Neural progenitor cell (in vitro differentiated cells): Measurements from ENCODE around the gene KRTAP10-4. TPM values are rescaled to one million over a fixed set of nuclear protein-coding genes. Genes with fewer than 3 reads are reported as not detected.
A peak's percentile ranks its signal among the peaks of the same experiment; 100 is the strongest.

Source experiments
- DNase-seq: peaks from one replicate; pipeline ENCODE4 v3.0.0-alpha.2; 2016; ENCODE audit warnings: low spot score
- H2AFZ ChIP-seq: fragments of 200-600 bp; sonication (generic); replicated peaks from 2 replicates; pipeline ENCODE4 v1.6.1; 2016; ENCODE audit warnings: antibody characterized with exemption
- H3F3A ChIP-seq: fragments of 200-600 bp; sonication (generic); 2 replicates; pipeline ENCODE4 v1.6.1; 2016; ENCODE audit warnings: antibody characterized with exemption, low read depth
- H3K27ac ChIP-seq: fragments of 200-600 bp; sonication (generic); 2 replicates; pipeline ENCODE4 v1.5.1; 2016; ENCODE audit warnings: mild to moderate bottlenecking
- H3K27me3 ChIP-seq: fragments of 200-600 bp; sonication (generic); 2 replicates; pipeline ENCODE4 v1.6.1; 2016; ENCODE audit warnings: mild to moderate bottlenecking, moderate library complexity
- H3K36me3 ChIP-seq: fragments of 200-600 bp; sonication (generic); 2 replicates; pipeline ENCODE4 v1.5.1; 2016
- H3K4me1 ChIP-seq: fragments of 200-600 bp; sonication (generic); 2 replicates; pipeline ENCODE4 v1.6.1; 2016; ENCODE audit warnings: mixed run types
- H3K4me2 ChIP-seq: fragments of 200-600 bp; sonication (generic); 2 replicates; pipeline ENCODE4 v1.6.1; 2016
- H3K4me3 ChIP-seq: fragments of 200-600 bp; sonication (generic); 2 replicates; pipeline ENCODE4 v1.5.1; 2016
- H3K79me2 ChIP-seq: fragments of 200-600 bp; sonication (generic); 2 replicates; pipeline ENCODE4 v1.6.1; 2016; ENCODE audit warnings: low read depth
- H3K9ac ChIP-seq: fragments of 200-600 bp; sonication (generic); 2 replicates; pipeline ENCODE4 v1.6.1; 2016
- H3K9me3 ChIP-seq: fragments of 200-600 bp; sonication (generic); 2 replicates; pipeline ENCODE4 v1.5.1; 2016; ENCODE audit warnings: low read depth
- H4K20me1 ChIP-seq: fragments of 200-600 bp; sonication (generic); 2 replicates; pipeline ENCODE4 v1.6.1; 2016; ENCODE audit warnings: low read depth
- H3K27ac Mint-ChIP-seq: 3 replicates; pipeline ENCODE4 v1.8.0; 2021; ENCODE audit warnings: mixed read lengths
- H3K27me3 Mint-ChIP-seq: 2 replicates; pipeline ENCODE4 v1.8.0; 2022; ENCODE audit warnings: low read depth, mild to moderate bottlenecking, inconsistent platforms, moderate library complexity, mixed read lengths; ENCODE audit not compliant: insufficient read depth
- H3K36me3 Mint-ChIP-seq: 3 replicates; pipeline ENCODE4 v1.8.0; 2021; ENCODE audit warnings: mixed read lengths
- H3K4me1 Mint-ChIP-seq: 3 replicates; pipeline ENCODE4 v1.8.0; 2021; ENCODE audit warnings: mixed read lengths
- H3K4me3 Mint-ChIP-seq: 3 replicates; pipeline ENCODE4 v1.8.0; 2021; ENCODE audit warnings: mild to moderate bottlenecking, moderate library complexity, mixed read lengths
- H3K9me3 Mint-ChIP-seq: 3 replicates; pipeline ENCODE4 v1.8.0; 2020; ENCODE audit warnings: mixed read lengths
- CTCF ChIP-seq: fragments of 200-600 bp; sonication (generic); IDR thresholded peaks from 2 replicates; pipeline ENCODE4 v1.5.1; 2017; ENCODE audit warnings: antibody characterized with exemption, mild to moderate bottlenecking
- EZH2 ChIP-seq: fragments of 200-600 bp; sonication (generic); IDR thresholded peaks from 2 replicates; pipeline ENCODE4 v1.6.1; 2017; ENCODE audit warnings: antibody characterized with exemption, mild to moderate bottlenecking, moderate library complexity
- EZH2phosphoT487 ChIP-seq: fragments of 200-600 bp; sonication (generic); IDR thresholded peaks from 2 replicates; pipeline ENCODE4 v1.6.1; 2017; ENCODE audit warnings: antibody characterized with exemption
- total RNA-seq: library from RNA; depleted of rRNA; stranded (reverse); fragments of >200 nt; gene quantifications from 2 replicates; pipeline ENCODE4 v1.2.3, GENCODE V29; 2015; ENCODE audit warnings: low replicate concordance

The KRTAP10-4 gene
- total RNA-seq, 1 donor from 2014 or later = not detected

- no peak within 1 kb of the TSS for H3K27ac ChIP-seq
- DNase-seq = no peak
- H3K27me3 ChIP-seq = no peaks in the 10 kb centered on the region
- no peak within 1 kb of the TSS for H2AFZ ChIP-seq
- H3K4me2 ChIP-seq = no peak within 1 kb of the TSS
- Mint-ChIP-seq H3K27ac (no peak within 1 kb of the TSS), H3K9me3 (peaks cover 33% of the 10 kb centered on the region), H3K4me3 (peak within 1 kb of the TSS; percentile 40), H3K27me3 (peaks cover 3% of the 10 kb centered on the region), H3K4me1 (no peaks in the 10 kb centered on the region), H3K36me3 (no peaks in the 10 kb centered on the region)
- H3K79me2 ChIP-seq = no peaks in the 10 kb centered on the region
- peaks cover 5% of the 10 kb centered on the region for H3K4me1 ChIP-seq
- no peak for TF ChIP-seq CTCF
- no peaks in the 10 kb centered on the region for H3F3A ChIP-seq
- no peak within 1 kb of the TSS for H3K9ac ChIP-seq
- no peaks in the 10 kb centered on the region for H4K20me1 ChIP-seq
- peaks cover 11% of the 10 kb centered on the region for H3K9me3 ChIP-seq
- no peaks in the 10 kb centered on the region for H3K36me3 ChIP-seq
- no peak within 1 kb of the TSS for H3K4me3 ChIP-seq
These were observed 38.5 kb downstream of the KRTAP10-4 start, which contains the start of gene KRTAP10-8 for GRCh38 chr21:44612029-44612486. TSS of gene KRTAP10-8 (plus strand) at chr21:44612079. CDS start at chr21:44612101, 22 bp downstream.

GRCh38 chr21:44612669-44613229 is 39.2 kb downstream of the KRTAP10-4 start:
- H3K9me3 Mint-ChIP-seq = peaks cover 33% of the 10 kb centered on the region
- H3K27me3 Mint-ChIP-seq = peaks cover 3% of the 10 kb centered on the region
- H3K4me1 Mint-ChIP-seq = no peaks in the 10 kb centered on the region
- no peaks in the 10 kb centered on the region for H3K27me3 ChIP-seq
- no peaks in the 10 kb centered on the region for H4K20me1 ChIP-seq
- no peak overlapping the region for H3K4me2 ChIP-seq
- H2AFZ ChIP-seq = no peak overlapping the region
- no peak overlapping the region for H3K4me3 Mint-ChIP-seq
- peaks cover 5% of the 10 kb centered on the region for H3K4me1 ChIP-seq
- H3K36me3 ChIP-seq = no peaks in the 10 kb centered on the region
- no peaks in the 10 kb centered on the region for H3K79me2 ChIP-seq
- no peaks in the 10 kb centered on the region for H3F3A ChIP-seq
- no peak overlapping the region for H3K27ac Mint-ChIP-seq
- no peak overlapping the region for H3K9ac ChIP-seq
- H3K4me3 ChIP-seq = no peak overlapping the region
- TF ChIP-seq EZH2 (no peak), CTCF (no peak), EZH2phosphoT487 (no peak)
- H3K9me3 ChIP-seq = peaks cover 11% of the 10 kb centered on the region
- no peak overlapping the region for H3K27ac ChIP-seq
- H3K36me3 Mint-ChIP-seq = no peaks in the 10 kb centered on the region
- DNase-seq = no peak

- Mint-ChIP-seq H3K27me3 (peaks cover 5% of the 10 kb centered on the region), H3K9me3 (peaks cover 37% of the 10 kb centered on the region), H3K4me1 (no peaks in the 10 kb centered on the region), H3K4me3 (no peak overlapping the region), H3K36me3 (no peaks in the 10 kb centered on the region), H3K27ac (no peak overlapping the region)
- TF ChIP-seq EZH2phosphoT487 = no peak
- TF ChIP-seq EZH2 = no peak
- no peak for TF ChIP-seq CTCF
- Histone ChIP-seq H3F3A (no peaks in the 10 kb centered on the region), H3K36me3 (no peaks in the 10 kb centered on the region), H3K9me3 (peaks cover 11% of the 10 kb centered on the region), H3K9ac (no peak overlapping the region), H3K27me3 (no peaks in the 10 kb centered on the region), H2AFZ (no peak overlapping the region), H4K20me1 (no peaks in the 10 kb centered on the region), H3K4me1 (peaks cover 5% of the 10 kb centered on the region), H3K79me2 (no peaks in the 10 kb centered on the region), H3K4me3 (no peak overlapping the region), H3K27ac (no peak overlapping the region), H3K4me2 (no peak overlapping the region)
- DNase-seq = no peak
These were observed 40.0 kb downstream of the KRTAP10-4 start for GRCh38 chr21:44613386-44614155.
